DMS79 (cell line): ENCODE data around the gene OPN3.

Experiments used
- DNase-seq: peaks from one replicate; lab custom pipeline; 2025; lab: John Stamatoyannopoulos, UW

Gene OPN3

GRCh38 chr1:241590719-241591118 is 49.5 kb downstream of the OPN3 start:
- no peak for DNase-seq

GRCh38 chr1:241589521-241589920 is 50.6 kb downstream of the OPN3 start:
- DNase-seq = no peak

GRCh38 chr1:241586905-241587512 is 53.2 kb downstream of the OPN3 start:
- DNase-seq = no peak

GRCh38 chr1:241582921-241583321 is 57.2 kb downstream of the OPN3 start:
- no peak for DNase-seq

- no peak for DNase-seq
Observed at GRCh38 chr1:241579434-241579833, 60.7 kb downstream of the OPN3 start.

- no peak for DNase-seq
Observed at GRCh38 chr1:241574154-241574553, 66.0 kb downstream of the OPN3 start.

- DNase-seq = no peak
Observed at GRCh38 chr1:241569848-241570247, 70.3 kb downstream of the OPN3 start.

- no peak for DNase-seq
Observed at GRCh38 chr1:241560849-241561187, 79.4 kb downstream of the OPN3 start.

GRCh38 chr1:241560146-241560848 is 79.9 kb downstream of the OPN3 start:
- DNase-seq = no peak

GRCh38 chr1:241557551-241558193 is 82.5 kb downstream of the OPN3 start:
- DNase-seq = no peak

- no peak for DNase-seq
Observed at GRCh38 chr1:241557031-241557430, 83.1 kb downstream of the OPN3 start.

GRCh38 chr1:241555526-241555925 is 84.6 kb downstream of the OPN3 start:
- no peak for DNase-seq

GRCh38 chr1:241553886-241554592 is 86.1 kb downstream of the OPN3 start:
- DNase-seq = no peak

GRCh38 chr1:241551759-241552638 is 88.2 kb downstream of the OPN3 start:
- no peak for DNase-seq

GRCh38 chr1:241550318-241550717 is 89.9 kb downstream of the OPN3 start:
- DNase-seq = no peak

- no peak for DNase-seq
Observed at GRCh38 chr1:241548008-241548407, 92.2 kb downstream of the OPN3 start.
